HG03175 (cell line): ENCODE results near the gene PRDX3.

ENCODE experiments used
- ATAC-seq: cut with Tn5 transposase; IDR thresholded peaks from one replicate; pipeline ENCODE4 v1.9.1; 2021; ENCODE audit warnings: mild to moderate bottlenecking, moderate library complexity; ENCODE audit not compliant: unreplicated experiment

Gene PRDX3

GRCh38 chr10:119131512-119132240 is 46.9 kb downstream of the PRDX3 start:
- peak; percentile 63 for ATAC-seq

GRCh38 chr10:119129721-119130120 is 48.9 kb downstream of the PRDX3 start:
- ATAC-seq: no peak

GRCh38 chr10:119125942-119126341 is 52.7 kb downstream of the PRDX3 start:
- ATAC-seq: no peak

- no peak for ATAC-seq
Observed at GRCh38 chr10:119120875-119121274, 57.7 kb downstream of the PRDX3 start.

- peak; percentile 91 for ATAC-seq
Observed at GRCh38 chr10:119120413-119120867, 58.2 kb downstream of the PRDX3 start.

GRCh38 chr10:119119400-119119799 is 59.2 kb downstream of the PRDX3 start:
- no peak for ATAC-seq

- ATAC-seq: no peak
Observed at GRCh38 chr10:119118231-119118630, 60.4 kb downstream of the PRDX3 start.
